ENCODE results near the gene HMGA1. TPM values are rescaled to one million over a fixed set of nuclear protein-coding genes. Genes with fewer than 3 reads are reported as not detected.
A peak's percentile ranks its signal among the peaks of the same experiment; 100 is the strongest.

Gene HMGA1
- total and polyA plus RNA-seq, 10 of the 15 experiments (the other 5 are each of a cell fraction or from before 2014, with no cell fraction given) = 13.4 to 885 (median 508) TPM

- TF ChIP-seq SPI1 (IDR thresholded peaks at IDR 0.05; ENCODE audit: borderline replicate concordance, insufficient read depth, low read depth, low read length) = 0 out of 2 replicates have a peak, but pooled peaks have one; percentile 5
- peak; percentile 50; the same call in 1 of the 2 replicates for TF ChIP-seq TCF12 (IDR thresholded peaks at IDR 0.05; ENCODE audit: low read depth, low read length)
- TF ChIP-seq, protein P1, sequence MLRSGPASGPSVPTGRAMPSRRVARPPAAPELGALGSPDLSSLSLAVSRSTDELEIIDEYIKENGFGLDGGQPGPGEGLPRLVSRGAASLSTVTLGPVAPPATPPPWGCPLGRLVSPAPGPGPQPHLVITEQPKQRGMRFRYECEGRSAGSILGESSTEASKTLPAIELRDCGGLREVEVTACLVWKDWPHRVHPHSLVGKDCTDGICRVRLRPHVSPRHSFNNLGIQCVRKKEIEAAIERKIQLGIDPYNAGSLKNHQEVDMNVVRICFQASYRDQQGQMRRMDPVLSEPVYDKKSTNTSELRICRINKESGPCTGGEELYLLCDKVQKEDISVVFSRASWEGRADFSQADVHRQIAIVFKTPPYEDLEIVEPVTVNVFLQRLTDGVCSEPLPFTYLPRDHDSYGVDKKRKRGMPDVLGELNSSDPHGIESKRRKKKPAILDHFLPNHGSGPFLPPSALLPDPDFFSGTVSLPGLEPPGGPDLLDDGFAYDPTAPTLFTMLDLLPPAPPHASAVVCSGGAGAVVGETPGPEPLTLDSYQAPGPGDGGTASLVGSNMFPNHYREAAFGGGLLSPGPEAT (IDR thresholded peaks at IDR 0.05; ENCODE audit: low read depth) = no peak
- peak; percentile 61 to 80 (median 70) for TF ChIP-seq CTCF (IDR thresholded peaks at IDR 0.05 in 2 of 3, conservative IDR thresholded peaks at IDR 0.05 in 1 of 3; ENCODE audit: control insufficient read depth in 2 of 3, extremely low read depth in 1 of 3, insufficient read depth in 1 of 3, low read depth in 3 of 3, low read length in 3 of 3)
- TF ChIP-seq CBX5 (IDR thresholded peaks at IDR 0.05; ENCODE audit: low read depth) = no peak
- no peak for TF ChIP-seq CHD2 (IDR thresholded peaks at IDR 0.05; ENCODE audit: borderline replicate concordance, low read depth, low read length)
- TF ChIP-seq SRF (IDR thresholded peaks at IDR 0.05; ENCODE audit: low read depth in 2 of 2, low read length in 2 of 2) = no peak
- TF ChIP-seq MTA3 (IDR thresholded peaks at IDR 0.05; ENCODE audit: borderline replicate concordance, low read length) = peak; percentile 74; the same call in 1 of the 2 replicates
- no peak for TF ChIP-seq EZH2 (IDR thresholded peaks at IDR 0.05; ENCODE audit: borderline replicate concordance, control insufficient read depth, low read depth, low read length)
- TF ChIP-seq, protein P2, sequence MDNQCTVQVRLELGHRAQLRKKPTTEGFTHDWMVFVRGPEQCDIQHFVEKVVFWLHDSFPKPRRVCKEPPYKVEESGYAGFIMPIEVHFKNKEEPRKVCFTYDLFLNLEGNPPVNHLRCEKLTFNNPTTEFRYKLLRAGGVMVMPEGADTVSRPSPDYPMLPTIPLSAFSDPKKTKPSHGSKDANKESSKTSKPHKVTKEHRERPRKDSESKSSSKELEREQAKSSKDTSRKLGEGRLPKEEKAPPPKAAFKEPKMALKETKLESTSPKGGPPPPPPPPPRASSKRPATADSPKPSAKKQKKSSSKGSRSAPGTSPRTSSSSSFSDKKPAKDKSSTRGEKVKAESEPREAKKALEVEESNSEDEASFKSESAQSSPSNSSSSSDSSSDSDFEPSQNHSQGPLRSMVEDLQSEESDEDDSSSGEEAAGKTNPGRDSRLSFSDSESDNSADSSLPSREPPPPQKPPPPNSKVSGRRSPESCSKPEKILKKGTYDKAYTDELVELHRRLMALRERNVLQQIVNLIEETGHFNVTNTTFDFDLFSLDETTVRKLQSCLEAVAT (IDR thresholded peaks at IDR 0.05) = no peak
- peak; percentile 68 for TF ChIP-seq BCL3 (IDR thresholded peaks at IDR 0.05; ENCODE audit: borderline replicate concordance, insufficient read depth, low read depth, low read length, poor library complexity, severe bottlenecking)
- no peak for TF ChIP-seq SKIL (IDR thresholded peaks at IDR 0.05; ENCODE audit: low read depth, poor library complexity, severe bottlenecking)
- no peak for TF ChIP-seq SMAD1 (IDR thresholded peaks at IDR 0.05; ENCODE audit: low read depth, partially characterized antibody)
- TF ChIP-seq, protein P3, sequence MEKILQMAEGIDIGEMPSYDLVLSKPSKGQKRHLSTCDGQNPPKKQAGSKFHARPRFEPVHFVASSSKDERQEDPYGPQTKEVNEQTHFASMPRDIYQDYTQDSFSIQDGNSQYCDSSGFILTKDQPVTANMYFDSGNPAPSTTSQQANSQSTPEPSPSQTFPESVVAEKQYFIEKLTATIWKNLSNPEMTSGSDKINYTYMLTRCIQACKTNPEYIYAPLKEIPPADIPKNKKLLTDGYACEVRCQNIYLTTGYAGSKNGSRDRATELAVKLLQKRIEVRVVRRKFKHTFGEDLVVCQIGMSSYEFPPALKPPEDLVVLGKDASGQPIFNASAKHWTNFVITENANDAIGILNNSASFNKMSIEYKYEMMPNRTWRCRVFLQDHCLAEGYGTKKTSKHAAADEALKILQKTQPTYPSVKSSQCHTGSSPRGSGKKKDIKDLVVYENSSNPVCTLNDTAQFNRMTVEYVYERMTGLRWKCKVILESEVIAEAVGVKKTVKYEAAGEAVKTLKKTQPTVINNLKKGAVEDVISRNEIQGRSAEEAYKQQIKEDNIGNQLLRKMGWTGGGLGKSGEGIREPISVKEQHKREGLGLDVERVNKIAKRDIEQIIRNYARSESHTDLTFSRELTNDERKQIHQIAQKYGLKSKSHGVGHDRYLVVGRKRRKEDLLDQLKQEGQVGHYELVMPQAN (conservative IDR thresholded peaks at IDR 0.05) = no peak
- TF ChIP-seq ATF7 (IDR thresholded peaks at IDR 0.05; ENCODE audit: low read depth) = no peak
- no peak for TF ChIP-seq KLF5 (IDR thresholded peaks at IDR 0.05; ENCODE audit: partially characterized antibody)
These were observed 10.1 kb downstream of the HMGA1 start (continued) for GRCh38 chr6:34246563-34247391.

Measured in GM12878 (cell line).